Ovary (tissue), 3 donors: ENCODE data around the gene COL4A1.

Experiments used
- EP300 ChIP-seq: sonication (generic); formaldehyde crosslinking; IDR thresholded peaks from one replicate; pipeline ENCODE4 v1.6.1; 2017; ENCODE audit warnings: antibody characterized with exemption
- POLR2A ChIP-seq: fragments of 450-650 bp; IDR thresholded peaks from one replicate; pipeline ENCODE4 v1.6.1; 2017; ENCODE audit warnings: antibody characterized with exemption, mild to moderate bottlenecking, moderate library complexity
- TF ChIP-seq, protein P1 (sequence below), 3 donors: fragments of 450-650 bp in 2 of 3; fragments of 200-600 bp in 1 of 3; IDR thresholded peaks; one replicate each; pipeline versions ENCODE4 v1.5.1 to v1.8.0; 2016 to 2022; ENCODE audit warnings: antibody characterized with exemption in 3 of 3, mild to moderate bottlenecking in 1 of 3
- donor health status: DM: no; HTN: no; CAD: no.

DNA sequence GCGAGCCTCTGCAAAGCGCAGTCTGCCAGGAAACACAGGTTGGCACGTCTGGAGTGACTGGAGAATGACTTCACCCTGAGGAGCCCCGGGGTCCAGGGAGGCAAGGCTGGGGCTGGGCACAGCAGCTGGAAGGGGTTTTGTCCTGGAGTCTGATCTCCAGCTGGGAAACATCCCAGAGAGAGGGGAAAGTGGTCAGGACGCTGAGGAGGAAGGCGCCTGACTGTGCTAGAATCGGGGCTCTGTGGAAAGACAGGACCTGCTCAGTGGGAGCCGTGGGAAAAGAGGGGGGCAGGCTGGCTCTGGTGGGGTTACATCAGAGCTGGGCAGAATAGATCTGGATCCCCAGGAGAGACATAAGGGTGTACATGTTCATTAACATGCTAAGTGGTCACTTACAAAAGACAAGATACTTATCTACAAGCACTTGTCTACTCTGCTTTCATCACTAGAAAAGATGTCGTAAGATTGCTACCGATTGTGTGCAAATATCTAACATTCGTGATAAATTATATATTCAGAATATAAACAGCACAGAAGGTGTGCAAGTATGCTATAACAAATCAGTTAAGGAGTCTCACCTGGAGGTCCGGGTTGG is 106.6 kb downstream of the COL4A1 start:
- TF ChIP-seq, protein P1, sequence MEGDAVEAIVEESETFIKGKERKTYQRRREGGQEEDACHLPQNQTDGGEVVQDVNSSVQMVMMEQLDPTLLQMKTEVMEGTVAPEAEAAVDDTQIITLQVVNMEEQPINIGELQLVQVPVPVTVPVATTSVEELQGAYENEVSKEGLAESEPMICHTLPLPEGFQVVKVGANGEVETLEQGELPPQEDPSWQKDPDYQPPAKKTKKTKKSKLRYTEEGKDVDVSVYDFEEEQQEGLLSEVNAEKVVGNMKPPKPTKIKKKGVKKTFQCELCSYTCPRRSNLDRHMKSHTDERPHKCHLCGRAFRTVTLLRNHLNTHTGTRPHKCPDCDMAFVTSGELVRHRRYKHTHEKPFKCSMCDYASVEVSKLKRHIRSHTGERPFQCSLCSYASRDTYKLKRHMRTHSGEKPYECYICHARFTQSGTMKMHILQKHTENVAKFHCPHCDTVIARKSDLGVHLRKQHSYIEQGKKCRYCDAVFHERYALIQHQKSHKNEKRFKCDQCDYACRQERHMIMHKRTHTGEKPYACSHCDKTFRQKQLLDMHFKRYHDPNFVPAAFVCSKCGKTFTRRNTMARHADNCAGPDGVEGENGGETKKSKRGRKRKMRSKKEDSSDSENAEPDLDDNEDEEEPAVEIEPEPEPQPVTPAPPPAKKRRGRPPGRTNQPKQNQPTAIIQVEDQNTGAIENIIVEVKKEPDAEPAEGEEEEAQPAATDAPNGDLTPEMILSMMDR (IDR thresholded peaks at IDR 0.05), result no peak
- no peak for TF ChIP-seq POLR2A
- no peak for TF ChIP-seq EP300
